ENCODE results near the gene CD44.

The CD44 gene

GRCh38 chr11:35147235-35147634 lies 8.3 kb downstream of the CD44 start:
- no peak for DNase-seq (ENCODE audit: low spot score)
- TF ChIP-seq CTCF (IDR thresholded peaks at IDR 0.05; ENCODE audit: borderline replicate concordance, control extremely low read depth, extremely low read depth, insufficient read depth, missing control alignments) = no peak
- in situ Hi-C loops (cut with MboI; ENCODE audit: low sequenced_read_pairs, unreplicated experiment) = no loop called here

GRCh38 chr11:35148163-35148837 lies 9.3 kb downstream of the CD44 start:
- in situ Hi-C loops (cut with MboI; ENCODE audit: low sequenced_read_pairs, unreplicated experiment) = no loop called here
- TF ChIP-seq CTCF (IDR thresholded peaks at IDR 0.05; ENCODE audit: borderline replicate concordance, control extremely low read depth, extremely low read depth, insufficient read depth, missing control alignments) = no peak
- DNase-seq (ENCODE audit: low spot score) = no peak

GRCh38 chr11:35150454-35150853 lies 11.5 kb downstream of the CD44 start:
- in situ Hi-C loops (cut with MboI; ENCODE audit: low sequenced_read_pairs, unreplicated experiment) = no loop called here
- no peak for TF ChIP-seq CTCF (IDR thresholded peaks at IDR 0.05; ENCODE audit: borderline replicate concordance, control extremely low read depth, extremely low read depth, insufficient read depth, missing control alignments)
- DNase-seq (ENCODE audit: low spot score) = no peak

GRCh38 chr11:35151241-35151640 lies 12.3 kb downstream of the CD44 start:
- DNase-seq (ENCODE audit: low spot score) = no peak
- no peak for TF ChIP-seq CTCF (IDR thresholded peaks at IDR 0.05; ENCODE audit: borderline replicate concordance, control extremely low read depth, extremely low read depth, insufficient read depth, missing control alignments)
- in situ Hi-C loops (cut with MboI; ENCODE audit: low sequenced_read_pairs, unreplicated experiment) = no loop called here

GRCh38 chr11:35151683-35152280 lies 12.8 kb downstream of the CD44 start:
- in situ Hi-C loops (cut with MboI; ENCODE audit: low sequenced_read_pairs, unreplicated experiment) = no loop called here
- no peak for DNase-seq (ENCODE audit: low spot score)
- TF ChIP-seq CTCF (IDR thresholded peaks at IDR 0.05; ENCODE audit: borderline replicate concordance, control extremely low read depth, extremely low read depth, insufficient read depth, missing control alignments) = no peak

- in situ Hi-C loops (cut with MboI; ENCODE audit: low sequenced_read_pairs, unreplicated experiment) = no loop called here
- TF ChIP-seq CTCF (IDR thresholded peaks at IDR 0.05; ENCODE audit: borderline replicate concordance, control extremely low read depth, extremely low read depth, insufficient read depth, missing control alignments) = no peak
- no peak for DNase-seq (ENCODE audit: low spot score)
Measured at GRCh38 chr11:35152575-35152974, 13.6 kb downstream of the CD44 start.

Data from GM13976 (cell line).